Spleen (tissue), 11 donors: ENCODE data around the gene RNASE7. TPM values are rescaled to one million over a fixed set of nuclear protein-coding genes. Genes with fewer than 3 reads are reported as not detected.

ENCODE experiments used
- DNase-seq: peaks from one replicate; pipeline ENCODE4 v3.0.0-alpha.2; 2020
- H3K27ac ChIP-seq, 8 donors: fragments of 200-600 bp; sonication (generic) in 7 of 8; 1 replicate in 4 of 8; 2 replicates in 4 of 8; pipeline versions ENCODE4 v1.5.0 to v1.8.0; 2016 to 2021; ENCODE audit warnings: inconsistent platforms in 4 of 8, mild to moderate bottlenecking in 4 of 8, moderate library complexity in 1 of 8
- H3K27me3 ChIP-seq, 7 donors: fragments of 200-600 bp; sonication (generic) in 6 of 7; replicated peaks in 1 of 7; 1 replicate in 4 of 7; 2 replicates in 3 of 7; pipeline versions ENCODE4 v1.5.0 to v1.8.0; 2016 to 2021; ENCODE audit warnings: inconsistent platforms in 3 of 7, mild to moderate bottlenecking in 1 of 7
- H3K36me3 ChIP-seq, 6 donors: fragments of 200-600 bp; sonication (generic) in 5 of 6; 1 replicate in 4 of 6; 2 replicates in 2 of 6; pipeline versions ENCODE4 v1.5.0 to v1.8.0; 2016 to 2021; ENCODE audit warnings: inconsistent platforms in 2 of 6
- H3K4me1 ChIP-seq, 6 donors: fragments of 200-600 bp; sonication (generic) in 5 of 6; 1 replicate in 3 of 6; 2 replicates in 3 of 6; pipeline versions ENCODE4 v1.5.0 to v1.8.0; 2016 to 2021; ENCODE audit warnings: inconsistent platforms in 3 of 6
- H3K4me3 ChIP-seq, 8 donors: fragments of 200-600 bp; sonication (generic) in 7 of 8; 1 replicate in 4 of 8; 2 replicates in 4 of 8; pipeline versions ENCODE4 v1.5.0 to v1.8.0; 2016 to 2021; ENCODE audit warnings: inconsistent platforms in 4 of 8, mild to moderate bottlenecking in 4 of 8, moderate library complexity in 2 of 8
- H3K9me3 ChIP-seq, 8 donors: fragments of 200-600 bp; sonication (generic) in 7 of 8; 1 replicate in 4 of 8; 2 replicates in 4 of 8; pipeline versions ENCODE4 v1.5.0 to v1.8.0; 2016 to 2021; ENCODE audit warnings: inconsistent platforms in 4 of 8
- POLR2A ChIP-seq, 3 donors: fragments of 450-650 bp; IDR thresholded peaks; one replicate each; pipeline ENCODE4 v1.5.1; 2017; ENCODE audit warnings: antibody characterized with exemption in 3 of 3, mild to moderate bottlenecking in 1 of 3
- POLR2AphosphoS5 ChIP-seq, 3 donors: sonication (generic); formaldehyde crosslinking; IDR thresholded peaks; one replicate each; pipeline ENCODE4 v1.5.1; 2017; ENCODE audit warnings: antibody characterized with exemption in 3 of 3
- whole genome bisulfite sequencing, 5 donors: extraction: QIAGEN DNeasy Blood & Tissue Kit in 3 of 5; methylation state at CpG; one replicate each; pipeline versions ENCODE4 v1.1.5 to v1.1.7; 2013 to 2018; 5-methylcytosine and 5-hydroxymethylcytosine counted together
- intact Hi-C: fragments of 100-400 bp; cut with DNase I; formaldehyde crosslinking; loops from one replicate; pipeline ENCODE4 v1.15.0; 2023; ENCODE audit warnings: low total_unique reads
- polyA plus RNA-seq, 3 donors: library from polyadenylated mRNA; stranded (reverse); fragments of 200-250 nt; gene quantifications; one replicate each; pipeline ENCODE4 v1.2.1, GENCODE V29; 2013
- total RNA-seq, 7 donors: library from RNA; depleted of rRNA in 3 of 7; stranded (reverse); fragments of >200 nt in 3 of 7; fragmentation: NEBNext Ultra II Directional in 4 of 7; extraction: Animal tissue kit (Norgen Biotek cat#: 25700) in 4 of 7; gene quantifications; one replicate each; pipeline versions ENCODE4 v1.1.0 to v1.2.1, GENCODE V29; 2016 to 2021
- TF ChIP-seq, protein P1 (sequence below), 11 experiments: fragments of 200-600 bp in 7 of 11; fragments of 450-650 bp in 4 of 11; sonication (generic) in 4 of 11; IDR thresholded peaks in 8 of 11; conservative IDR thresholded peaks in 3 of 11; 1 replicate in 7 of 11; 2 replicates in 4 of 11; pipeline versions ENCODE4 v1.4.0 to v1.8.0; 2016 to 2021; ENCODE audit warnings: antibody characterized with exemption in 11 of 11, inconsistent platforms in 4 of 11, mild to moderate bottlenecking in 1 of 11
- donor health status: healthy with polysubstance abuse.
- donor health status: DM: no; HTN: no; CAD: no; lungs with moderate emphysema.
- donor health status: DM: no; HTN: no; CAD: no.
- donor health status: Bipolar disorder and iron deficiency.
- donor health status: healthy.
- donor health status: DM: no; HTN: no; CAD: no.
- donor health status: DM: yes; HTN: yes; CAD: no.

RNASE7 gene
- total and polyA plus RNA-seq, 10 donors: not detected

DNA sequence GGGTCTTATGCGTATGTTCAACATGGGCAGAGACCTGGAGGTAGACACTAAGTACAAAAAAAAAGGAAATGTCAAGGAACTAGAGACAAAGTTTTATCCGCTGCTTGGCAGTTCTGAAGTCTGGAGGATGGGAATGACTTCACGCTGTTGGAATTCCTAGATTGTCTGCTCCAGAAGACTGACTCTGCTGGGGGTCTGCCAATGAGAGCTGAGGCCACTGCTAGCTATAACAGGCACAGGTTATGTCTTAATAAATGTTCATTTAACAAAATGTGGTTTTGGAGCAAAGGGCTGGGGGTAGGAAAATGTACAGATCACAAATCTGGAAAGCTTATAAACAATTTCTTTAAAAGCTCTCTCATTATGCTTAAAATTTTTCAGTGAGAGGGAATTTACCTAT, 21.3 kb downstream of the RNASE7 start:
- no peak for DNase-seq
- intact Hi-C loops: no loop called here
- TF ChIP-seq POLR2A (IDR thresholded peaks at IDR 0.05): no peak
- Histone ChIP-seq H3K9me3 (no peaks in the 10 kb centered on the region), H3K27ac (peak overlapping the region in 1 of 8 donors; percentile 74), H3K27me3 (peaks cover 0 to 27% (median 0%) of the 10 kb centered on the region in 7 donors), H3K4me1 (peaks cover 2 to 18% (median 8%) of the 10 kb centered on the region in 6 donors), H3K36me3 (no peaks in the 10 kb centered on the region), H3K4me3 (no peak overlapping the region)
- WGBS, 5 donors: 73 to 84% (median 78%) methylated on average over 3 of the region's 3 CpGs

DNA sequence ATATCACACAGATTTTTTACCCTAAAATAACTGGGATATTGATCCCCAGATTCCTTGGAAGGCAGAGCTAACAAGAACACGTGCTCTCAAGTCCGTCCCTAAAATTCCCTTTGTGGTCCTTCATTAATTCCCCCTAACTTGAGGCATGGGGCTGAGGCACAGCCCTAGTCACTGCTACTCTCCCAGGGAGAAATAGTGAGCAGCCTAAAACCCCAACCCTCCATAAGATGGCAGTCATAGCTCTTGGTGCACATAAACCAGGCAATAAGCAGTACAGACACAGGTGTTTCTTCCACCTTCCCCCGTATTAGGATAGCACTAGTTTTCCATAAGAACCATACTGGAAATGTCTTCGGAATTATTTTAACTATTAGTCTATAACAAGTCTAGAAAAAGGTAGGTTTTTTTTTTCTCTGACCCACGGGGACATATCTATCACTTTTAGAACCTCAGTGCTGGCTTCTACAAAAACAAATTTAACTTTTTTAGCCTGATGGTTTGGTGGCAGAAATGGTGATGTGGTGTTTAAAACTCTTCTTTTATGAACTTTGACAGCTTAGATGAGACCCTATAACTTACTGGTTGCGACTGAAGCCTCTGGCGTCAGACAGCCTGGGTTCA, 24.8 kb downstream of the RNASE7 start:
- intact Hi-C loops: no loop called here
- H3K36me3 ChIP-seq: no peaks in the 10 kb centered on the region
- DNase-seq: no peak

DNA sequence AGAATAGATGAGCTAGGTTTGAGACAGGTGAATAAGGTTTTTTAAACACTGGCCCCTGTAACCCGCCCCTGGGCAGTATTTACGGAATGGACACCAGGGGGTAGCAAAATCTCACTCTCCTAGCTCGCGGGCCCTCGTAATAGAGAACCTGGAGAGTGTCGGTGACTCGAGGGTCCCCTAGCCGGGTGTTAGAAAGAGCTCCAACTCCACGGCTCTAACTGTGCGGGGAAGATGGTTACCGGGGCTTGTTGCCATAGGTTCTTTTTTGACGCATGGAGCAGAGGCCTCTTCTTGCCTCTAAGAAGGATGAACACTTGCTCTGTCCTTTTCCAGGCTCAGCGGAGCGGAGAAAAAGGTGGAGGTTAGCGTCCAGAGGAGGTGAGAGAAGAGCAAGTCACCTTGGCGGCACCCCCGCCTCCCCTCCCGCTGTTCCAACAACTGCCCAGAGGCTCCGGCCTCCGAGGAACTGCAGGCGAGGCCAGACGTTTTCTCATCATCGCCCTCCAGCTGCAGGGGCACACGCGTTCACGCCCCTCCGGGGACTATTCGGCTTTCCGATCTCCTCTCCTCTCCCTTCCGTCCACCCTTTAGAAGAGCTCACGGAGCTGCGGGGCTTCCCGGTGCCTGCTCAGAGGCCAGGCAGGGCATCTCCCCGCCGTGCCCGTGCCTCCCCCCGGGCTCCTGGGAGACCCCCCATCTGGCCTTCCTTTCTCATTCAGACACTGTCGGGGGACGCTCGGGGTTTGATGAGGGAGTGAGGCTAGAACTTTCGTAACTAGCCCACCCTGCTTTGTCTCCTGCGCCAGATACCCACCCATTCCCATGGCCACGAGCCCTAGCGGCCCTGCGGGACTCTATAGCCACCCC, 26.6 kb downstream of the RNASE7 start:
- 2 to 5% (median 3%) methylated on average over 41 to 45 of the region's 45 CpGs for WGBS, 5 donors
- Histone ChIP-seq H3K9me3 (no peaks in the 10 kb centered on the region), H3K36me3 (peaks cover 0 to 12% (median 0%) of the 10 kb centered on the region in 6 donors), H3K4me3 (peak overlapping the region; percentile 47 to 84 (median 66)), H3K4me1 (peaks cover 31 to 56% (median 49%) of the 10 kb centered on the region in 6 donors), H3K27ac (peak overlapping the region; percentile 74 to 94 (median 90)), H3K27me3 (peaks cover 0 to 69% (median 17%) of the 10 kb centered on the region in 7 donors)
- intact Hi-C loops: no loop called here
- DNase-seq: peak; percentile 86
- TF ChIP-seq, protein P1, sequence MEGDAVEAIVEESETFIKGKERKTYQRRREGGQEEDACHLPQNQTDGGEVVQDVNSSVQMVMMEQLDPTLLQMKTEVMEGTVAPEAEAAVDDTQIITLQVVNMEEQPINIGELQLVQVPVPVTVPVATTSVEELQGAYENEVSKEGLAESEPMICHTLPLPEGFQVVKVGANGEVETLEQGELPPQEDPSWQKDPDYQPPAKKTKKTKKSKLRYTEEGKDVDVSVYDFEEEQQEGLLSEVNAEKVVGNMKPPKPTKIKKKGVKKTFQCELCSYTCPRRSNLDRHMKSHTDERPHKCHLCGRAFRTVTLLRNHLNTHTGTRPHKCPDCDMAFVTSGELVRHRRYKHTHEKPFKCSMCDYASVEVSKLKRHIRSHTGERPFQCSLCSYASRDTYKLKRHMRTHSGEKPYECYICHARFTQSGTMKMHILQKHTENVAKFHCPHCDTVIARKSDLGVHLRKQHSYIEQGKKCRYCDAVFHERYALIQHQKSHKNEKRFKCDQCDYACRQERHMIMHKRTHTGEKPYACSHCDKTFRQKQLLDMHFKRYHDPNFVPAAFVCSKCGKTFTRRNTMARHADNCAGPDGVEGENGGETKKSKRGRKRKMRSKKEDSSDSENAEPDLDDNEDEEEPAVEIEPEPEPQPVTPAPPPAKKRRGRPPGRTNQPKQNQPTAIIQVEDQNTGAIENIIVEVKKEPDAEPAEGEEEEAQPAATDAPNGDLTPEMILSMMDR (IDR thresholded peaks at IDR 0.05 in 8 of 11, conservative IDR thresholded peaks at IDR 0.05 in 3 of 11): peak; percentile 49 to 82 (median 70)
- no peak for TF ChIP-seq POLR2A (IDR thresholded peaks at IDR 0.05)
- TF ChIP-seq POLR2AphosphoS5 (IDR thresholded peaks at IDR 0.05): peak in 2 of 3 donors; percentile 13 to 15

More for the DNA sequence above, 24.8 kb downstream of the RNASE7 start:
- whole genome bisulfite sequencing, 5 donors: 60 to 84% (median 75%) methylated on average over 7 of the region's 7 CpGs
- Histone ChIP-seq H3K9me3 (no peaks in the 10 kb centered on the region), H3K27ac (no peak overlapping the region), H3K27me3 (peaks cover 0 to 62% (median 17%) of the 10 kb centered on the region in 7 donors), H3K4me3 (no peak overlapping the region), H3K4me1 (peaks cover 25 to 48% (median 39%) of the 10 kb centered on the region in 6 donors)
- TF ChIP-seq, protein P1 (IDR thresholded peaks at IDR 0.05 in 8 of 11, conservative IDR thresholded peaks at IDR 0.05 in 3 of 11): peak in 1 of 11 experiments; percentile 9
- TF ChIP-seq POLR2A (IDR thresholded peaks at IDR 0.05): no peak

DNA sequence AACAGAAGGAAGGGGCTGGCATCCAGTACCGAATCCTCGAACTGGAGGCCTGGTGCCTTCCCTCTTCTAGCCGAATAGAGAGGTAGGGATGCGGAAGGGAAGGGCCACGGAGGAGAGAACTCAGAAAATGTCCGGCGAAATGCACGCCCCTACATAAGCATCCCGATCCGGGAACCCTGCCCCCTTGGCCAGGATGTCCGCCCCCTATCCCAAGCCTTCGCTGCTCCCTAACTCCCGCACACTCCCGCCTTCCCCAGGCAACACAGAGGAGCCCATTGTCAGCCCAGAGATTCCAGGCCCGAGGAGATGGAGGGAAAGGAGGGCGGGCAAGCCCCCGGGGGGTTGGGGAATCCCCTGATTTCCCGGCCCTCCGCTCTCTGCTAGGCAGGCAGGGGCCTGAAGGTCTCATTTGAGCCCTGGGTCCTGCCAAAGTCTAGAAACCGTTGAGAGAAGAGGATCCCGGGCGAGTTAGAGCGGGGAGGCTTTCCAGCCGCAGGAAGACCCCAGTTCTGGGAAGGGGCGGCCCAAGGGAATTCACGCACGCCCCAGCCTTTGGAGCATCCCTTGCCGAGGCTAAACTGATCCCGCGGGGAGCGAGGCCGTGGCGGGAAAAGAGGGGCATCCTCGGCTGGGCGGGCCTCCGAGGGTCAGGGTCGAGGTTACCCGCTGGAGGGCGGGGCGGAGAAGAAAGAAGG, 27.4 kb downstream of the RNASE7 start:
- Histone ChIP-seq H3K4me3 (peak overlapping the region; percentile 47 to 84 (median 66)), H3K27ac (peak overlapping the region; percentile 74 to 94 (median 90)), H3K9me3 (no peaks in the 10 kb centered on the region), H3K36me3 (peaks cover 0 to 19% (median 1%) of the 10 kb centered on the region in 6 donors), H3K4me1 (peaks cover 31 to 63% (median 52%) of the 10 kb centered on the region in 6 donors), H3K27me3 (peaks cover 0 to 66% (median 17%) of the 10 kb centered on the region in 7 donors)
- 2 to 5% (median 4%) methylated on average over 36 to 40 of the region's 40 CpGs for WGBS, 5 donors
- no peak for TF ChIP-seq POLR2A (IDR thresholded peaks at IDR 0.05)
- peak in 2 of 3 donors; percentile 58 to 71 for TF ChIP-seq POLR2AphosphoS5 (IDR thresholded peaks at IDR 0.05)
- no peak for DNase-seq
- intact Hi-C loops: no loop called here
